B cell (primary cell): ENCODE data around the gene MVD. TPM values are rescaled to one million over a fixed set of nuclear protein-coding genes. Genes with fewer than 3 reads are reported as not detected.

Source experiments
- ATAC-seq: fragments of 200-7000 bp; cut with Tn5 transposase; one replicate; pipeline ENCODE4 v1.10.0; 2021; ENCODE audit warnings: low read depth, mild to moderate bottlenecking, moderate number of reproducible peaks, moderate library complexity
- CTCF ChIA-PET: fragments of 350-600 bp; sonication (Branson Sonifier 250); formaldehyde crosslinking; loops from one replicate; lab custom pipeline; 2021; ENCODE audit warnings: antibody characterized with exemption, inconsistent platforms; lab: Charles Lee
- POLR2A ChIA-PET: fragments of 350-600 bp; sonication (Branson Sonifier 250); formaldehyde crosslinking; loops from one replicate; lab custom pipeline; 2021; ENCODE audit warnings: antibody characterized with exemption; lab: Charles Lee
- DNase-seq: peaks from one replicate; pipeline ENCODE4 v3.0.0; 2013
- H2AFZ ChIP-seq: 2 replicates; pipeline ENCODE4 v1.6.1; 2012; ENCODE audit warnings: mild to moderate bottlenecking, low read depth, low read length; ENCODE audit not compliant: insufficient read depth, poor library complexity, severe bottlenecking
- H3K27ac ChIP-seq, 2 donors: 1 replicate in 1 of 2; 2 replicates in 1 of 2; pipeline ENCODE4 v1.5.1; 2012 to 2013; ENCODE audit warnings: low read length in 2 of 2, mild to moderate bottlenecking in 2 of 2, moderate library complexity in 1 of 2
- H3K27me3 ChIP-seq, 4 experiments: fragments of 200-600 bp in 1 of 4; sonication (generic) in 1 of 4; replicated peaks in 1 of 4; 1 replicate in 2 of 4; 2 replicates in 2 of 4; pipeline versions ENCODE4 v1.6.1 to v1.7.0; 2013 to 2016; ENCODE audit warnings: low read length in 3 of 4, mild to moderate bottlenecking in 2 of 4, mixed read lengths in 1 of 4, moderate library complexity in 1 of 4; ENCODE audit not compliant: insufficient read depth in 4 of 4, control insufficient read depth in 3 of 4; ENCODE audit errors: control extremely low read depth in 1 of 4
- H3K36me3 ChIP-seq, 2 experiments: replicated peaks in 1 of 2; 1 replicate in 1 of 2; 2 replicates in 1 of 2; pipeline versions ENCODE4 v1.6.1 to v1.7.1; 2013; ENCODE audit warnings: low read length in 1 of 2; ENCODE audit not compliant: insufficient read depth in 2 of 2, control insufficient read depth in 1 of 2; ENCODE audit errors: control extremely low read depth in 1 of 2, extremely low read depth in 1 of 2
- H3K4me1 ChIP-seq, 2 donors: fragments of 200-600 bp in 1 of 2; sonication (generic) in 1 of 2; 1 replicate in 1 of 2; 2 replicates in 1 of 2; pipeline versions ENCODE4 v1.5.1 to v1.6.1; 2013 to 2017; ENCODE audit warnings: low read length in 2 of 2; ENCODE audit not compliant: control insufficient read depth in 2 of 2, insufficient read depth in 2 of 2
- H3K4me2 ChIP-seq: replicated peaks from 2 replicates; pipeline ENCODE3; 2012; ENCODE audit warnings: mild to moderate bottlenecking, low read depth, low read length; ENCODE audit not compliant: poor library complexity, severe bottlenecking
- H3K4me3 ChIP-seq, 5 experiments: fragments of 200-600 bp in 1 of 5; sonication (generic) in 1 of 5; 1 replicate in 3 of 5; 2 replicates in 2 of 5; pipeline versions ENCODE4 v1.5.1 to v1.7.0; 2011 to 2016; ENCODE audit warnings: low read length in 4 of 5, mild to moderate bottlenecking in 4 of 5, low read depth in 2 of 5, control low read depth in 1 of 5, moderate library complexity in 1 of 5; ENCODE audit not compliant: insufficient read depth in 1 of 5; ENCODE audit errors: control extremely low read depth in 1 of 5, extremely low read depth in 1 of 5
- H3K79me2 ChIP-seq: fragments of 200-600 bp; sonication (generic); one replicate; pipeline ENCODE4 v1.6.0; 2016; ENCODE audit warnings: low read length; ENCODE audit not compliant: control insufficient read depth, insufficient read depth
- H3K9ac ChIP-seq: fragments of 200-600 bp; sonication (generic); 2 replicates; pipeline ENCODE4 v1.6.1; 2017; ENCODE audit warnings: mild to moderate bottlenecking, low read length, moderate library complexity
- H3K9me3 ChIP-seq, 3 donors: one replicate each; pipeline versions ENCODE4 v1.6.1 to v1.7.1; 2013; ENCODE audit warnings: low read length in 2 of 3; ENCODE audit not compliant: control insufficient read depth in 2 of 3, insufficient read depth in 1 of 3; ENCODE audit errors: control extremely low read depth in 1 of 3
- H4K20me1 ChIP-seq: 2 replicates; pipeline ENCODE4 v1.6.0; 2012; ENCODE audit warnings: mild to moderate bottlenecking, low read length; ENCODE audit not compliant: insufficient read depth, control insufficient read depth, poor library complexity, severe bottlenecking
- H3K27ac Mint-ChIP-seq: one replicate; pipeline ENCODE4 v1.8.0; 2021; ENCODE audit warnings: mixed read lengths
- H3K27me3 Mint-ChIP-seq: one replicate; pipeline ENCODE4 v1.8.0; 2021; ENCODE audit warnings: mixed read lengths
- H3K4me1 Mint-ChIP-seq: one replicate; pipeline ENCODE4 v1.8.0; 2021; ENCODE audit warnings: mixed read lengths
- H3K4me3 Mint-ChIP-seq: one replicate; pipeline ENCODE4 v1.8.0; 2021; ENCODE audit warnings: mixed read lengths
- H3K9me3 Mint-ChIP-seq: one replicate; pipeline ENCODE4 v1.8.0; 2022; ENCODE audit warnings: mixed read lengths; ENCODE audit not compliant: insufficient read depth
- EZH2 ChIP-seq: IDR thresholded peaks from 2 replicates; pipeline ENCODE4 v1.6.1; 2012; ENCODE audit warnings: borderline replicate concordance, low read depth, mild to moderate bottlenecking, moderate library complexity, low read length; ENCODE audit not compliant: insufficient read depth, poor library complexity, severe bottlenecking
- WGBS: methylation state at CpG from one replicate; pipeline ENCODE4 v1.1.5; 2013; ENCODE audit warnings: missing lambda C conversion rate; ENCODE audit not compliant: insufficient coverage; 5-methylcytosine and 5-hydroxymethylcytosine counted together
- intact Hi-C: fragments of 100-400 bp; cut with micrococcal nuclease; formaldehyde crosslinking; loops from one replicate; pipeline ENCODE4 v1.10.0; 2022
- polyA plus RNA-seq: library from polyadenylated mRNA; depleted of rRNA; stranded (reverse); fragments of >200 nt; gene quantifications from 2 replicates; pipeline ENCODE4 v1.2.3, GENCODE V29; 2012
- total RNA-seq, 2 donors: library from RNA; stranded (reverse); fragments of 120-200 nt in 1 of 2; gene quantifications; 1 replicate in 1 of 2; 2 replicates in 1 of 2; pipeline versions ENCODE4 v1.2.3 to v1.2.4, GENCODE V29; 2013 to 2022
- TF ChIP-seq, protein P1 (sequence below): fragments of 200-600 bp; IDR thresholded peaks from one replicate; pipeline ENCODE4 v1.8.0; 2022; ENCODE audit warnings: antibody characterized with exemption, mild to moderate bottlenecking

Gene MVD
- total and polyA plus RNA-seq, 2 donors (not counting 1 experiment from before 2014, with no cell fraction given), result 40.9 to 95.4 TPM

DNA sequence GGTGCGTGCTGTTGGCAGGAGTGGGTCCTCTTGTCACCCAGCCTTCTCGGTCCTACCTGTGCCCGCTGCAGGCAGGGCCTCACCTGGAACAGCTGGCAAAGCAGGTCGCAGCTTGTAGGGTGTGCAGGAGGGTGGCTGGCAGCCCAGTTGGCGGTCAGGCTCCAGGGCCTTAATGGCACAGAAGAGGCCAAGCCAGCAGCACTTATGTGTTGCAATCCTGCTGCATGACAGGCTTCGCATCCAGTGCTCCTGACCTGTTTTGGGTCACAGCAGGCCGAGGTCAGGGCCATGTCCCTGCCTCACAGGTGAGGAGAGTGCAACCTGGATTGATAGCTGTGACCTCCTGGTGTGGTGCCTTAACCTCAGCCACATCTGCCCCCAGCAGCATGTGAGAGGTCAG, 60.8 kb downstream of the MVD start:
- no peak overlapping the region for H3K4me3 Mint-ChIP-seq
- CTCF ChIA-PET, result no interaction called here

More for the DNA sequence above, 60.8 kb downstream of the MVD start:
- no peak overlapping the region for H2AFZ ChIP-seq
- H3K27me3 ChIP-seq, result no peaks in the 10 kb centered on the region
- peaks cover 50% of the 10 kb centered on the region for H4K20me1 ChIP-seq
- peaks cover 0 to 59% of the 10 kb centered on the region in 2 experiments for H3K36me3 ChIP-seq
- no peaks in the 10 kb centered on the region for H3K9me3 ChIP-seq
- H3K4me2 ChIP-seq, result no peak overlapping the region
- DNase-seq (no peak), ATAC-seq (no peak)
- Mint-ChIP-seq H3K9me3 (no peaks in the 10 kb centered on the region), H3K27me3 (no peaks in the 10 kb centered on the region), H3K27ac (no peak overlapping the region), H3K4me1 (peaks cover 2% of the 10 kb centered on the region)
- peaks cover 62% of the 10 kb centered on the region for H3K79me2 ChIP-seq
- intact Hi-C loops, result no loop called here
- TF ChIP-seq EZH2, result no peak
- TF ChIP-seq, protein P1, sequence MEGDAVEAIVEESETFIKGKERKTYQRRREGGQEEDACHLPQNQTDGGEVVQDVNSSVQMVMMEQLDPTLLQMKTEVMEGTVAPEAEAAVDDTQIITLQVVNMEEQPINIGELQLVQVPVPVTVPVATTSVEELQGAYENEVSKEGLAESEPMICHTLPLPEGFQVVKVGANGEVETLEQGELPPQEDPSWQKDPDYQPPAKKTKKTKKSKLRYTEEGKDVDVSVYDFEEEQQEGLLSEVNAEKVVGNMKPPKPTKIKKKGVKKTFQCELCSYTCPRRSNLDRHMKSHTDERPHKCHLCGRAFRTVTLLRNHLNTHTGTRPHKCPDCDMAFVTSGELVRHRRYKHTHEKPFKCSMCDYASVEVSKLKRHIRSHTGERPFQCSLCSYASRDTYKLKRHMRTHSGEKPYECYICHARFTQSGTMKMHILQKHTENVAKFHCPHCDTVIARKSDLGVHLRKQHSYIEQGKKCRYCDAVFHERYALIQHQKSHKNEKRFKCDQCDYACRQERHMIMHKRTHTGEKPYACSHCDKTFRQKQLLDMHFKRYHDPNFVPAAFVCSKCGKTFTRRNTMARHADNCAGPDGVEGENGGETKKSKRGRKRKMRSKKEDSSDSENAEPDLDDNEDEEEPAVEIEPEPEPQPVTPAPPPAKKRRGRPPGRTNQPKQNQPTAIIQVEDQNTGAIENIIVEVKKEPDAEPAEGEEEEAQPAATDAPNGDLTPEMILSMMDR, result no peak
- H3K4me3 ChIP-seq, result no peak overlapping the region
- POLR2A ChIA-PET, result no interaction called here
- H3K27ac ChIP-seq, result no peak overlapping the region
- H3K9ac ChIP-seq, result no peak overlapping the region
- H3K4me1 ChIP-seq, result no peaks in the 10 kb centered on the region
- 91% methylated on average over 7 of the region's 7 CpGs for WGBS

Other genes starting within 250 kb of the MVD start
- 32.2 and 34.6 TPM in 2 replicates for gene ZFPM1, start 209.8 kb downstream of the MVD start, total RNA-seq
- 2.3 and 4.3 TPM in 2 replicates for gene ZFPM1, start 209.8 kb downstream of the MVD start, polyA plus RNA-seq
- gene ZC3H18, start 92.7 kb downstream of the MVD start, total RNA-seq, result 74.2 and 84.1 TPM in 2 replicates
- gene ZC3H18, start 92.7 kb downstream of the MVD start, polyA plus RNA-seq, result 40.4 and 63.5 TPM in 2 replicates
- 1.4 and 1.5 TPM in 2 replicates for gene IL17C, start 24.5 kb downstream of the MVD start, total RNA-seq
- gene IL17C, start 24.5 kb downstream of the MVD start, polyA plus RNA-seq, result 1.3 and 3.5 TPM in 2 replicates
- 698 and 701 TPM in 2 replicates for gene CYBA, start 12.0 kb downstream of the MVD start, total RNA-seq
- gene CYBA, start 12.0 kb downstream of the MVD start, polyA plus RNA-seq, result 1,091 and 1,336 TPM in 2 replicates
- 8.2 and 8.8 TPM in 2 replicates for gene SNAI3, start 23.4 kb upstream of the MVD start, total RNA-seq
- gene SNAI3, start 23.4 kb upstream of the MVD start, polyA plus RNA-seq, result 3.7 and 6.5 TPM in 2 replicates
- 64.1 and 75.8 TPM in 2 replicates for gene RNF166, start 43.3 kb upstream of the MVD start, total RNA-seq
- gene RNF166, start 43.3 kb upstream of the MVD start, polyA plus RNA-seq, result 65.0 and 94.1 TPM in 2 replicates
- 18.4 and 19.3 TPM in 2 replicates for gene CTU2, start 43.4 kb upstream of the MVD start, total RNA-seq
- gene CTU2, start 43.4 kb upstream of the MVD start, polyA plus RNA-seq, result 17.3 and 23.7 TPM in 2 replicates
- 108 and 118 TPM in 2 replicates for gene PIEZO1, start 122.1 kb upstream of the MVD start, total RNA-seq
- gene PIEZO1, start 122.1 kb upstream of the MVD start, polyA plus RNA-seq, result 331 and 354 TPM in 2 replicates
- gene CDT1, start 140.7 kb upstream of the MVD start, total RNA-seq, result 0.27 and 1.3 TPM in 2 replicates
- gene CDT1, start 140.7 kb upstream of the MVD start, polyA plus RNA-seq, result 0.36 and 0.48 TPM in 2 replicates
- 111 and 124 TPM in 2 replicates for gene APRT, start 148.8 kb upstream of the MVD start, total RNA-seq
- 121 and 161 TPM in 2 replicates for gene APRT, start 148.8 kb upstream of the MVD start, polyA plus RNA-seq
- gene GALNS, start 193.9 kb upstream of the MVD start, total RNA-seq, result 68.4 and 81.3 TPM in 2 replicates
- gene GALNS, start 193.9 kb upstream of the MVD start, polyA plus RNA-seq, result 45.5 and 62.1 TPM in 2 replicates
- 55.5 and 65.1 TPM in 2 replicates for gene TRAPPC2L, start 194.0 kb upstream of the MVD start, total RNA-seq
- 29.7 and 33.5 TPM in 2 replicates for gene TRAPPC2L, start 194.0 kb upstream of the MVD start, polyA plus RNA-seq
- 0.68 and 0.84 TPM in 2 replicates for gene PABPN1L, start 203.6 kb upstream of the MVD start, total RNA-seq
- 0.21 and 0.84 TPM in 2 replicates for gene PABPN1L, start 203.6 kb upstream of the MVD start, polyA plus RNA-seq